ENCODE results near the gene CCDC85C.

- TF ChIP-seq ARNT (IDR thresholded peaks at IDR 0.05) = no peak
- TF ChIP-seq ZNF384 (IDR thresholded peaks at IDR 0.05) = no peak
- no peak for TF ChIP-seq TARDBP (IDR thresholded peaks at IDR 0.05)
- TF ChIP-seq FOXK2 (IDR thresholded peaks at IDR 0.05) = no peak
Measured at GRCh38 chr14:99454246-99454645, 149.8 kb downstream of the CCDC85C start.

Measured in HEK293T (cell line).